ENCODE measurements around the gene NPR1.

GRCh38 chr1:153685544-153686340 lies 7.3 kb downstream of the NPR1 start:
- no peak for TF ChIP-seq GATA3 (IDR thresholded peaks at IDR 0.05; ENCODE audit: low read depth, low read length)
- no peak for TF ChIP-seq GATA2 (IDR thresholded peaks at IDR 0.05; ENCODE audit: low read depth, low read length)

Measured in SH-SY5Y (cell line).